Measurements from ENCODE around the gene ST8SIA3. TPM values are rescaled to one million over a fixed set of nuclear protein-coding genes. Genes with fewer than 3 reads are reported as not detected.

The ST8SIA3 gene
- total RNA-seq, 2 experiments from 2014 or later = not detected

DNA sequence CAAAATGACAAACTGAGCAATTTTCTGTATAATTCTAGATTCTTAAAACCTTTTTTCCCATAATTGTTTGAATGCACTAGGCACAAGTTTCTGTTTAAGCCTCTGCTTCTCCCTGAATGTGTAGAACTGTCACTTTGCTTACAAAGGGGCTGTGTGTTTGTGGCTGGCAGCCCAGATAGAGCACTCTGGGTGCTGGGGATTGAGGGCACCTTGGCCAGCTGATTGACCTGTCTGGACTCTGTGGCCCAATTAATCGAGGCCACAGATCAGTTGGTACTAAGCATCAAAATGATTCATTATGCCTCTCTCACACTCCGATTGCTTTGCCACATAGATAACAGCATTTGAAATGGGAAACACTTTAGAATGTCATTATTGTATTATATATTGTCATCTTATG, 12.1 kb downstream of the ST8SIA3 start:
- BruUV-seq (replicated peaks) = no TSS peak
- intact Hi-C loops (cut with micrococcal nuclease; ENCODE audit: unreplicated experiment) = no loop called here
- ChIA-PET CTCF (ENCODE audit: unreplicated experiment) (no interaction called here), POLR2A (no interaction called here)
- no peak overlapping the region for H3K4me3 ChIP-seq (ENCODE audit: low read depth, low read length, poor library complexity, severe bottlenecking)
- no peak overlapping the region for H2AFZ ChIP-seq (ENCODE audit: low read length)
- H3K4me1 ChIP-seq (ENCODE audit: insufficient read depth, low read length, poor library complexity, severe bottlenecking) = no peaks in the 10 kb centered on the region
- no peak for DNase-seq (ENCODE audit: low spot score)
- TF ChIP-seq EZH2phosphoT487 (IDR thresholded peaks at IDR 0.05; ENCODE audit: borderline replicate concordance, low read depth, low read length) = no peak
- TF ChIP-seq, protein P1, sequence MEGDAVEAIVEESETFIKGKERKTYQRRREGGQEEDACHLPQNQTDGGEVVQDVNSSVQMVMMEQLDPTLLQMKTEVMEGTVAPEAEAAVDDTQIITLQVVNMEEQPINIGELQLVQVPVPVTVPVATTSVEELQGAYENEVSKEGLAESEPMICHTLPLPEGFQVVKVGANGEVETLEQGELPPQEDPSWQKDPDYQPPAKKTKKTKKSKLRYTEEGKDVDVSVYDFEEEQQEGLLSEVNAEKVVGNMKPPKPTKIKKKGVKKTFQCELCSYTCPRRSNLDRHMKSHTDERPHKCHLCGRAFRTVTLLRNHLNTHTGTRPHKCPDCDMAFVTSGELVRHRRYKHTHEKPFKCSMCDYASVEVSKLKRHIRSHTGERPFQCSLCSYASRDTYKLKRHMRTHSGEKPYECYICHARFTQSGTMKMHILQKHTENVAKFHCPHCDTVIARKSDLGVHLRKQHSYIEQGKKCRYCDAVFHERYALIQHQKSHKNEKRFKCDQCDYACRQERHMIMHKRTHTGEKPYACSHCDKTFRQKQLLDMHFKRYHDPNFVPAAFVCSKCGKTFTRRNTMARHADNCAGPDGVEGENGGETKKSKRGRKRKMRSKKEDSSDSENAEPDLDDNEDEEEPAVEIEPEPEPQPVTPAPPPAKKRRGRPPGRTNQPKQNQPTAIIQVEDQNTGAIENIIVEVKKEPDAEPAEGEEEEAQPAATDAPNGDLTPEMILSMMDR (conservative IDR thresholded peaks at IDR 0.05; ENCODE audit: low read length) = no peak
- H3K9me2 ChIP-seq (ENCODE audit: insufficient read depth, low read length) = no peaks in the 10 kb centered on the region
- H3K9me3 ChIP-seq (ENCODE audit: low read length) = no peaks in the 10 kb centered on the region
- no peak overlapping the region for H3K4me2 ChIP-seq (ENCODE audit: low read length)
- H3K79me2 ChIP-seq (ENCODE audit: insufficient read depth, low read depth, low read length) = no peaks in the 10 kb centered on the region
- no peaks in the 10 kb centered on the region for H3K36me3 ChIP-seq (ENCODE audit: insufficient read depth, low read length)
- no peak overlapping the region for H3K27ac ChIP-seq (ENCODE audit: low read depth, low read length, poor library complexity, severe bottlenecking)
- no peaks in the 10 kb centered on the region for H4K20me1 ChIP-seq (ENCODE audit: insufficient read depth, low read length)

DNA sequence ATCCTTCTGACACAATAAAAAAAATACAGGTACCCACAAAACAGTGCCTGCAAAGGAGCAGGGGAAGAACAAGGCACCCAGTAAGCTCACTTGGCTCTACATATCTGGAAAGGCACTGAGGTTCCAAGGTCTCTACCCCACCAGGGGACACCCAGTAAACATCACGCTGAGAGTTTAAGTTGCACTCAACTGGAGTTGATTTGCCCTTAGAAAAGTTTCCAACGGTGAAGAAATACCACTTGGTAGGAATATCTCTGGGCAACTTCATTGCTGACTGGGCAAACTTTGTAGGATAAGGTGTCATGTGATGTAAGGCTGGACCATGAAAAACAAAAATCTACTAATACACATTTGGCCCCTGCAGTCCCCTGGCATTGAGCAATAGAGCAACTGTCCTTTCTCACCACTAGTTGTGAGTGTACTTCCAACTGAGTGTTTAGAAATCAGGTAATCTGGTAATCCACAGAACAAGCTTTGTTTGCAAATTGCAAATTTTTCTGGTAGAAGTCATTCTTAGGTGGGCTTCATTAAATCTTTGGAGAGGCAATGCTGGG, 14.2 kb downstream of the ST8SIA3 start:
- TF ChIP-seq, protein P1 (conservative IDR thresholded peaks at IDR 0.05; ENCODE audit: low read length) = no peak
- no peak for TF ChIP-seq EZH2phosphoT487 (IDR thresholded peaks at IDR 0.05; ENCODE audit: borderline replicate concordance, low read depth, low read length)

DNA sequence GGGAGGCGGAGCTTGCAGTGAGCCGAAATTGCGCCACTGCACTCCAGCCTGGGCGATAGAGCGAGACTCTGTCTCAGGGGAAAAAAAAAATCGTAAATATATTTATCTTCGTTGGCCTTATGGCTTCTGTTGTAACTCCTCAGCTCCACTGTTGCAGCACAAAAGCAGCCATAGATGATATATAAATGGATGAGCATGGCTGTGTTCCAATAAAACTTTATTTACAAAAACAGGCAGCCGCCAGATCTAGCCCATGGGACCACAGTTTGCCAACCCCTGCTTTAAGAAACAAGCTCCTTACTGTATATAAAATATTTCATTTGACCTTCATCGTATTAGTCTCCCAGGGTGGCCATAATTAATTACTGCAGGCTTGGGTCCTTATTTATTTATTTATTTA, 20.1 kb downstream of the ST8SIA3 start:
- no peaks in the 10 kb centered on the region for H3K4me1 ChIP-seq (ENCODE audit: insufficient read depth, low read length, poor library complexity, severe bottlenecking)
- intact Hi-C loops (cut with micrococcal nuclease; ENCODE audit: unreplicated experiment) = no loop called here
- no peaks in the 10 kb centered on the region for H3K9me2 ChIP-seq (ENCODE audit: insufficient read depth, low read length)
- no peaks in the 10 kb centered on the region for H3K79me2 ChIP-seq (ENCODE audit: insufficient read depth, low read depth, low read length)
- H4K20me1 ChIP-seq (ENCODE audit: insufficient read depth, low read length) = no peaks in the 10 kb centered on the region
- DNase-seq (ENCODE audit: low spot score) = no peak
- no TSS peak for BruUV-seq (replicated peaks)
- no peak for TF ChIP-seq EZH2phosphoT487 (IDR thresholded peaks at IDR 0.05; ENCODE audit: borderline replicate concordance, low read depth, low read length)
- TF ChIP-seq, protein P1 (conservative IDR thresholded peaks at IDR 0.05; ENCODE audit: low read length) = no peak
- H3K36me3 ChIP-seq (ENCODE audit: insufficient read depth, low read length) = no peaks in the 10 kb centered on the region
- no peak overlapping the region for H3K27ac ChIP-seq (ENCODE audit: low read depth, low read length, poor library complexity, severe bottlenecking)
- H3K4me3 ChIP-seq (ENCODE audit: low read depth, low read length, poor library complexity, severe bottlenecking) = no peak overlapping the region
- ChIA-PET POLR2A (no interaction called here), CTCF (ENCODE audit: unreplicated experiment) (no interaction called here)
- no peak overlapping the region for H3K4me2 ChIP-seq (ENCODE audit: low read length)
- H2AFZ ChIP-seq (ENCODE audit: low read length) = no peak overlapping the region
- no peaks in the 10 kb centered on the region for H3K9me3 ChIP-seq (ENCODE audit: low read length)

More for the DNA sequence above, 14.2 kb downstream of the ST8SIA3 start:
- POLR2A ChIA-PET = no interaction called here
- H3K4me3 ChIP-seq (ENCODE audit: low read depth, low read length, poor library complexity, severe bottlenecking) = no peak overlapping the region
- H3K27ac ChIP-seq (ENCODE audit: low read depth, low read length, poor library complexity, severe bottlenecking) = no peak overlapping the region
- H4K20me1 ChIP-seq (ENCODE audit: insufficient read depth, low read length) = no peaks in the 10 kb centered on the region
- no peaks in the 10 kb centered on the region for H3K9me3 ChIP-seq (ENCODE audit: low read length)
- intact Hi-C loops (cut with micrococcal nuclease; ENCODE audit: unreplicated experiment) = no loop called here
- H3K4me1 ChIP-seq (ENCODE audit: insufficient read depth, low read length, poor library complexity, severe bottlenecking) = no peaks in the 10 kb centered on the region
- no peak for DNase-seq (ENCODE audit: low spot score)
- H3K9me2 ChIP-seq (ENCODE audit: insufficient read depth, low read length) = no peaks in the 10 kb centered on the region
- BruUV-seq (replicated peaks) = no TSS peak
- no peaks in the 10 kb centered on the region for H3K79me2 ChIP-seq (ENCODE audit: insufficient read depth, low read depth, low read length)
- H3K36me3 ChIP-seq (ENCODE audit: insufficient read depth, low read length) = no peaks in the 10 kb centered on the region
- H3K4me2 ChIP-seq (ENCODE audit: low read length) = no peak overlapping the region
- CTCF ChIA-PET (ENCODE audit: unreplicated experiment) = no interaction called here
- no peak overlapping the region for H2AFZ ChIP-seq (ENCODE audit: low read length)

All from OCI-LY7 (cell line).